Lower leg skin (tissue), 4 donors: ENCODE data around the gene JPT2. TPM values are rescaled to one million over a fixed set of nuclear protein-coding genes. Genes with fewer than 3 reads are reported as not detected.

Source experiments
- DNase-seq, 2 donors: peaks; one replicate each; pipeline ENCODE4 v3.0.0-alpha.2; 2019; ENCODE audit warnings: low spot score in 2 of 2
- H3K4me3 ChIP-seq: fragments of 200-600 bp; sonication (generic); 2 replicates; pipeline ENCODE4 v1.5.1; 2017; ENCODE audit warnings: mild to moderate bottlenecking, low read depth; ENCODE audit not compliant: poor library complexity, severe bottlenecking
- POLR2A ChIP-seq, 2 donors: fragments of 450-650 bp; IDR thresholded peaks; one replicate each; pipeline ENCODE4 v1.6.1; 2016 to 2017; ENCODE audit warnings: antibody characterized with exemption in 2 of 2, mild to moderate bottlenecking in 1 of 2, moderate library complexity in 1 of 2
- WGBS, 2 donors: methylation state at CpG; one replicate each; pipeline ENCODE4 v1.1.5; 2018; 5-methylcytosine and 5-hydroxymethylcytosine counted together
- intact Hi-C: fragments of 100-400 bp; cut with DNase I; formaldehyde crosslinking; loops from one replicate; pipeline ENCODE4 v1.15.0; 2023; ENCODE audit warnings: low total_unique reads
- total RNA-seq, 4 donors: library from RNA; depleted of rRNA; stranded (reverse); fragments of >200 nt; gene quantifications; one replicate each; pipeline ENCODE4 v1.1.0, GENCODE V29; 2016
- TF ChIP-seq, protein P1 (sequence below), 3 donors: fragments of 450-650 bp; IDR thresholded peaks; one replicate each; pipeline ENCODE4 v1.5.1; 2016; ENCODE audit warnings: antibody characterized with exemption in 3 of 3, mild to moderate bottlenecking in 3 of 3, moderate library complexity in 2 of 3

JPT2 gene
- total RNA-seq, 4 donors from 2014 or later = 23.3 to 40.1 (median 38.1) TPM

GRCh38 chr16:1670866-1671265 lies 7.2 kb upstream of the JPT2 start:
- 88 to 96% methylated on average over 6 to 7 of the region's 7 CpGs for WGBS, 2 donors
- DNase-seq = no peak
- intact Hi-C loops = no loop called here
- no peak overlapping the region for H3K4me3 ChIP-seq
- TF ChIP-seq, protein P1, sequence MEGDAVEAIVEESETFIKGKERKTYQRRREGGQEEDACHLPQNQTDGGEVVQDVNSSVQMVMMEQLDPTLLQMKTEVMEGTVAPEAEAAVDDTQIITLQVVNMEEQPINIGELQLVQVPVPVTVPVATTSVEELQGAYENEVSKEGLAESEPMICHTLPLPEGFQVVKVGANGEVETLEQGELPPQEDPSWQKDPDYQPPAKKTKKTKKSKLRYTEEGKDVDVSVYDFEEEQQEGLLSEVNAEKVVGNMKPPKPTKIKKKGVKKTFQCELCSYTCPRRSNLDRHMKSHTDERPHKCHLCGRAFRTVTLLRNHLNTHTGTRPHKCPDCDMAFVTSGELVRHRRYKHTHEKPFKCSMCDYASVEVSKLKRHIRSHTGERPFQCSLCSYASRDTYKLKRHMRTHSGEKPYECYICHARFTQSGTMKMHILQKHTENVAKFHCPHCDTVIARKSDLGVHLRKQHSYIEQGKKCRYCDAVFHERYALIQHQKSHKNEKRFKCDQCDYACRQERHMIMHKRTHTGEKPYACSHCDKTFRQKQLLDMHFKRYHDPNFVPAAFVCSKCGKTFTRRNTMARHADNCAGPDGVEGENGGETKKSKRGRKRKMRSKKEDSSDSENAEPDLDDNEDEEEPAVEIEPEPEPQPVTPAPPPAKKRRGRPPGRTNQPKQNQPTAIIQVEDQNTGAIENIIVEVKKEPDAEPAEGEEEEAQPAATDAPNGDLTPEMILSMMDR (IDR thresholded peaks at IDR 0.05) = no peak
- no peak for TF ChIP-seq POLR2A (IDR thresholded peaks at IDR 0.05)

DNA sequence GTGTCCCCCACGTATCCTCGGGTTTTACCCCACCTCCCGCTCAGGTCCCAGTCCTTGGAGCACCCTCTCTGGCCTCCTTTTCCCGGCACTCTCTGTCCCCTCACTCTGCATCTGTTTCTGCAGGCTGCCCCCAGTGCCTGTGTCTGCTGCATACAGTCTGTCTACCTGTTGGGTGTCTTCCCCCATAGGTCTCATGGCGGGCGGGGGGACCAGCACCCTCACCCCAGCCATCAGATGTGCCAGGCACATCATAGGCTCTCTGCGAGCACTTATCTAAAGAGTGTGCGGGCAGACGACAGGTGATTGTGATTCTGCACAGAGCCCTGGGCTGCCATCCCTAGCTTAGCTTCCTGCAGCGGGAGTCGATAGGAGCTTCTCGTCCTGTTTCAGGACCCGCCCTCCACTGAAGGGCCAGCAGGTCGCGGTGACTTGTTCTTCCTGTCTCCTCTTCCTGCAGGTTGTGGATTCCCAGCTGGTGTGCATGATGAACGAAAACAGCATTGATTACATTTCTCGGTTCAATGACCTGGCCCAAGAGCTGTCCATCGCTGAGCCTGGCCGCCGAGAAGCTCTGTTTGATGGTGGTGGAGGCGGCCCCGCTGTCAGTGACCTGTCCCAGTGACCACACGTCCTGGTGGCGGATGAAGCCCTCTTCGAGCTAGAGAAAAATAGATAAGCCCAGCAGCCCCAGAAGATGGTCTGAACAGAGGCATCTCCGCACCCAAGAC lies 4.5 kb upstream of the JPT2 start:
- intact Hi-C loops = no loop called here
- no peak for DNase-seq
- 93 to 95% methylated on average over 25 to 26 of the region's 26 CpGs for WGBS, 2 donors
- TF ChIP-seq POLR2A (IDR thresholded peaks at IDR 0.05) = no peak
- TF ChIP-seq, protein P1 (IDR thresholded peaks at IDR 0.05) = no peak
- no peak overlapping the region for H3K4me3 ChIP-seq

DNA sequence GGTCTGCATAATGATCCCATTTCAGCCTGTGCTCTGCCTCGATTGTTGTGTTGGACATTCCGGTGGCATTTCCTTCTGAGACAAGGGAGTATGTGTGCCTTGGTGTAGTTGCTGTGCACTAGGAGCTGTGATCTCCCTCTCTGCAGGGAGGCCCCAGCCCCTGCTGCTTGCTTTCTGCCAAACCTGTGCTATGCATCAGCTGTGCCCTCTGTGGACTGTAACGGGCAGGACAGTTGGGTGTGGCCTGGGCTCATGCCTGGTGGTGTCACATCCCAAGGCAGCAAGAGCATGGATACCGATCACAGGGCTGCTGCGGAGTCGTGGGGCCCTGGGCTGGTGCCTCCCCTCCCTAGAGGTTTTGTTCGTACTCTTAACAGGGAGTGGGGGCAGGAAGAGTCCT lies 3.8 kb upstream of the JPT2 start:
- intact Hi-C loops = no loop called here
- TF ChIP-seq, protein P1 (IDR thresholded peaks at IDR 0.05) = no peak
- TF ChIP-seq POLR2A (IDR thresholded peaks at IDR 0.05) = no peak
- DNase-seq = no peak
- WGBS, 2 donors = 83 to 88% methylated on average over 7 of the region's 7 CpGs
- H3K4me3 ChIP-seq = no peak overlapping the region

GRCh38 chr16:1674751-1675664 lies 3.1 kb upstream of the JPT2 start:
- DNase-seq = no peak
- H3K4me3 ChIP-seq = no peak overlapping the region
- intact Hi-C loops = no loop called here
- 90 to 92% methylated on average over 19 of the region's 19 CpGs for WGBS, 2 donors
- TF ChIP-seq, protein P1 (IDR thresholded peaks at IDR 0.05) = no peak
- TF ChIP-seq POLR2A (IDR thresholded peaks at IDR 0.05) = no peak

- TF ChIP-seq, protein P1 (IDR thresholded peaks at IDR 0.05) = no peak
- no peak for TF ChIP-seq POLR2A (IDR thresholded peaks at IDR 0.05)
- intact Hi-C loops = no loop called here
- no peak overlapping the region for H3K4me3 ChIP-seq
- DNase-seq = no peak
- WGBS, 2 donors = 79 to 88% methylated on average over 12 of the region's 12 CpGs
Observed at GRCh38 chr16:1676661-1677060, 1.4 kb upstream of the JPT2 start.
